CD4-positive, alpha-beta T cell treated with Interleukin-4 for 1 hour (primary cell): ENCODE results near the gene CHMP1A.
A peak's percentile ranks its signal among the peaks of the same experiment; 100 is the strongest.
"Not testable (repeated sequence)": the region's sequence is repeated elsewhere in the genome, so short reads cannot be mapped to it uniquely, and the experiment has no call there.

ENCODE experiments used
- DNase-seq, 2 donors: peaks; one replicate each; pipeline ENCODE4 v3.0.0-alpha.2; 2020 to 2022

Gene CHMP1A

DNA sequence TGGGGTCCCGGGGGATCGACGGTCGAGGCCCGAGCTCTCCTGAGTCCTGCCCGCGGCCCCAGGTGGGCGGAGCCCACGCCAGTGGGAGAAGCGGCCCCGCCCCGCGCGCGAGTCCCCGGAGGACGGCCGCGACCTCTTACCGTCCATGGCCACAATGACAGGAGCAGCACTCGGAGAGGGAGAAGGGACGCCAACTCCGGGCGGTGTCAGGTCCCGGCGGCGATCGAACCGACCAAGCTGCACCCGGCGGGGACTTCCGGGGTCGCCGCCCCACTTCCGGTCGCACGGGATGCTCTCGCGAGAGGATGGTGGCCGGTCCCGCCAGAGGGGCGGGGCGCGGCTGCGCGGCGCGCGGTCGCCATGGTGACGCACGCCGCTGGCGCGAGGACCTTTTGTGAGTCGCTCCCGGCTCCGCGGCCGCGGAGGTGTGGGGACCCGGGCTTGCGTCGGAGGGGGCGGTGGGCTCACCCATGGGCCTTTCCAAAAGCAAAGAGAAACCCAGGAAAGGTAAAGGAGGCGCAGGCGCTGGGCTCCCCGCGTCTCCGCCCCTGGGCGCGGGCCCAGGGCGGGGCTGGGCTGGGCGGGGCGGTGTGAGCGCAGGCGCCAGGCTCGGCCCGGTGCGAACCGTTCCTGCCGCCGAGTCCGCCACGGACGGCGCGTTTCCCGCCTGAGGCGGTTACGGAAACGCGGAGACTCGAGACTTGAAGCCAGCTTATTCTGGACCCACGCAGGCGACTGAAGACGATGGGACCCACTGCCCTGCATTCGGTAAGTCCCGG, at the start of gene CHMP1A, which contains the start of gene SPATA33:
Gene CHMP1A (minus strand): TSS at position 267 of the 779 bp plus-strand sequence. CDS start 120 bp downstream, at position 147.
Gene SPATA33 (plus strand): TSS at position 395 of the 779 bp plus-strand sequence. CDS start 76 bp downstream, at position 471.
- DNase-seq = peak; percentile 91 to 93

DNA sequence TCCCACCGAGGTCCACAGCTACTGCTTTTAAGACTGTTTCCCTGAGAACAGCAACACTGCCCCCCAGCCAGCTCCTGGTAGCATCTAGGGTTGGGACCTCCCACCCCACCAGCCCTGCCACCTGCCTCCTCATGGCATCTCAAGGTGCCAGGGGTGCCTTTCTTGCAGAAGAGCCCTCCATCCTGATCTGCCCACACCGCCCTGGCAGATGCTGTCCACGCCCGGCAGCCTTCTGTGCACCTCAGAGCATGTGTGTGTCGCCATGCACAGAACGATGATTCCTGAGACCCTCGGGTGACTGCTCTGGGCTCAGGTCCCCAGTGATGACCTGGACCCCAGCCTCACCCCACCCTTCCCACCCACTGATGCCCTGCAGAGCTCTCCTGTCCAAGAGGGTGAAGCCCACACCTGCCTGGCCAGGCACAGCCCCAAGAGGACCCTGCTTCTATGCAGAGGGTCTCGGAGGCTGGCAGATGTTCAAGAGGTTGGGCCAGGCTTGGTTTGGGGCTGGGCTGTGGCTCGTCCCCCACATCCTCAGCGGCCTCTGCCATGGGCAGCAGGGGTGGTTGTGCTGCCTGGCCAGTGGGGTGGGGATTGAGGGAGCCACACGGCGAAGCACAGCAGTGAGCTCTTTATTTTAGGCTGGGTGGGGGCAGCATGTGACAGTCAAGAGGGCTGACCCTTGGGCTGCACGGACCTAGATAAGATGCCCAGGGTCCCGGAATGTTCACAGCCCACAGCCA, 49.2 kb upstream of the CHMP1A start:
- DNase-seq = no peak

DNA sequence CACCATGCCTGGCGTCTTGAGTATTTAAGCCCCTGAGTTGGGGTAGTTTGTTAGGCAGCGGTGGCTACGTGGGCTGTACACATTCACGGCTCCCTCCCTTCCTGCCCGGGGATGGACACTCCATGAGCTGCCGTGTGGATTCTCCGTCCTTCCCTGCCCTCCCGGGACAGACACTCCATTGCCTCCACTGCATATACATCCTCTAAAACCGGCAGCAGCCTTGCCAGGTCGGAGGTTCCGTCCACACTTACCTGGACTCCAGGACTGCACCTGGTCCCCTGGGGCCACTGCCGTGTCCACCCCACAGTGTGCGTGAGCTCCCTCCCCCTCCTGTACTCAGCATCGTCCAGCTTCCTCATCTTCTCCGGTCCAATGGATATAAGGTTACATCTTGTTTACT, 47.5 kb upstream of the CHMP1A start:
- DNase-seq = no peak

DNA sequence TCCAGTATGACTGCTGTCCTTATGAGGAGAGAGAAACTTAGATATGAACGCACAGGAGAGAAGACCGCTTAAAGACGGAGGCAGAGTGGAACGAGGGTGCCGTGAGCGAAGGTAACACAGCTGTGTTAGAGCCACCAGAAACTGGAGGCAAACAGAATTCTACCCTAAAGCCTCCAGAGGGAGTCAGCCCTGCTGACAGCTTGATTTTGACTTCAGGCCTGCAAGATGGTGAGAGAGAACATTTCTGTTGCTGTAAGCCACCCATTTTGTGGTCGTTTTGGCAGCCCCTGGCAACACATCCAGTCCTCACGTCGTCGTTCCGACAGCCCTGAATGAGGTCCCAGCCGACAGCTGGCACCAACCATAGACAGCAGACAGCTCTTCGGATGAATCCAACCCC, 46.8 kb upstream of the CHMP1A start:
- DNase-seq = no peak

DNA sequence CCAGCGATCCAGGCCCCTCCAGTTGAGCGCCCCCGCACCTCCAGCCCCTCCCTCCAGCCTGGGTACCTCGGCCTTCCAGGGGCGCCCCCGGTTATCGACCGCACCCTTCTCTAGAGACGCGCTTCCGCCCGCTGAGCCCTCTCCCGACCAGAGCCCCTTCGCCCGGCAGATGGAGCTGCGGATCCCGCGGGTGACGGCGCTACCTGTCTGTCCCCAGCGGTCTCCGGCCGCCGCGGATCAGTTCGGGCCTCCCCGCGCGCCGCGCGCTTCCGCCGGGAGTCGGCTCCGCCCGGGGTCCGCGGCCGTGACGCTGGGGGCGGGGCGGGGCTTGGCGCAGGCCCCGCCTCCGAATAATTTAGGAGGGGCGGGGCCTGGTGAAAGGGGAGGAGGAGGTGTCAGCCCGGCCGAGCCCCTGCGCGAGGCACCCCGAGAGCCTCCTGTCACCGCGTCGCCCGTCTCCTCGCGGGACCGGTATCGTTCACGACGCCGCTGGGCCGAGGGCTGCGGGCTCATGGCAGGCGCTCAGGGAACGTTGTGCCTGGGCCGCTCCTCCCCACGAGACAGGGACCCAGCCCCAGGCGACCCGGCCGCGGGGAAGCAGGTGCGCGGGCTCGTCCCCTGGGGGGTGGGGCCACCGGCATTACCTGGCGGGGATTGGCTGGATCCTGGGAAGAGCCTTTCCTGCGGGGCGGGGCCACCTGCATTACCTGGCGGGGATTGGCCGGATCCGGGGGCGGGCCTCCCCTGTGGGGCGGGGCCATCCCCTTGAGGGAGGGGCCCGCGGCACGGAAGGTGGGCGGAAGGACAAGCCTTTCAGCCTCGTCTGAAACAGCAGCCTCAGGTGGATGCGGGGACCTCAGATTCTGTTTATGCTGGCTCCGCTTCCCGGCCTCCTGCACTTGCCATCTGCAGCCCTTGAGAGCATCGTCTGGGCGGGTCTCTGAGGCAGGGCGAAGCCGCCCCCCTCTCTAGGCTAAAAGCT, 44.2 kb upstream of the CHMP1A start, which contains the start of gene SPATA2L:
Gene SPATA2L (minus strand): TSS at position 281 of the 982 bp plus-strand sequence. CDS start 473 bp downstream, outside the sequence.
- DNase-seq = peak; percentile 97 to 98

DNA sequence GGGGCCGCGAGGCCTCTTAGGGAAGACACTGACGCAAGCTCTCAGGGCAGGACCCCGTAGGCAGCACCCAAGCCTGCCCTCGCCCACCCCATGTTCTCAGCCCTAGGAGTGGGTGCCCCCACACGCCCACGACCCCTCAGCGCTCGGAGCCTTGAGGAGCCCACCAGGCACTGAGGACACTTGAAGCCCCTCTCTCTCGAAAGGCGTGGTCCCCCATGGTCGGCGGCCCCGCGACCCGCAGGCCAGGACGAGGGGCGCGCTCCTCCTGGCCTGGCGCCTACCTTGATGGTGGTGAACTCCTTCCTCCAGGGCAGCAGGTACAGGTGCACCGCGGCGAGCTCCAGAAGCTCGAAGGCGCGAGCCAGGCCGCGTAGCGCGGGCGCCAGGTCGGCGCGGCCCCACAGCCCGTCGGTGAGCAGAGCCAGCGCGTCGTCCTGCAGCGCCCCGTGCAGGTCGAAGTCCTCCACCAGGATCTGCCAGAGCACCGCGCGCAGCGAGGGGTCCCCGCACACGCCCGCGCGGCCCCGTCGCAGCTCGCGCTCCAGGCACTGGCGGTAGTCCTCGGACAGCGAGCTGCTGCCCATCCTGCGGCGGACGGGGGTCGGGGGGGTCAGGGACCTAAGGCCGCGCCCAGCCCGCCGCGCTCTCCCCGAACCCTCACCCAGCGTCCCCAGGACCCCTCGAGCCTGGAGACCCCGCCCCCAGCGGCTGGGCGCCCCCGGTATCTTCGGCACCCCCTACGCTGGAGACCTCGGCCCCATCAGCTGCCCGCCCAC, 43.3 kb upstream of the CHMP1A start:
- DNase-seq = peak; percentile 59

DNA sequence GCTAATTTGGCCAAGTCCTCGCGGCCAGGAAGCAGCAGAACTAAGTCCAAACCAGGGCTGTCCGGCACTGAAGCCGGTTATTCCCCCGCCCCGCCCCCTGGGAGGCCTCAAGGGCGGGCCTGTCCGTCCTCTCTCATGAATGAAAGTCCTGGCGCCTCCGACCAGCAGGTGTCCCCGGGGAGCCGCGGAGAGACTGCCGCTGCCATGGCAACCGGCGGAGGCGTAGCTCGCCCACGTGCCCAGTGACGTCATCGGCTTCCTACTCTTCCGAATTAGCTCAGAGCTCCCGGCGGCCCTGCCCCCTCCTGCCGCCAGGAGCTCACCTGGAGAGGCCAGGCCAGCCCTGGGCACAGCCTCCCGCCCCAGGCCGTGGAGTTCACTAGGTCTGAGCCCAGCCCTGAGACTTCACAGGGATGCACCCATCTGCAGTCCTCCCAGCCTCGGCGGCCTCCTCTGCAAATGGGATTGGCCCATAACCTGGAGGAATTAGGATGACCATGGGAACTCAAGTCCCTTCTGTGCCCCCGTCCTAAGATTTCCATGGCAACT, 42.7 kb upstream of the CHMP1A start:
- peak; percentile 95 to 97 for DNase-seq

DNA sequence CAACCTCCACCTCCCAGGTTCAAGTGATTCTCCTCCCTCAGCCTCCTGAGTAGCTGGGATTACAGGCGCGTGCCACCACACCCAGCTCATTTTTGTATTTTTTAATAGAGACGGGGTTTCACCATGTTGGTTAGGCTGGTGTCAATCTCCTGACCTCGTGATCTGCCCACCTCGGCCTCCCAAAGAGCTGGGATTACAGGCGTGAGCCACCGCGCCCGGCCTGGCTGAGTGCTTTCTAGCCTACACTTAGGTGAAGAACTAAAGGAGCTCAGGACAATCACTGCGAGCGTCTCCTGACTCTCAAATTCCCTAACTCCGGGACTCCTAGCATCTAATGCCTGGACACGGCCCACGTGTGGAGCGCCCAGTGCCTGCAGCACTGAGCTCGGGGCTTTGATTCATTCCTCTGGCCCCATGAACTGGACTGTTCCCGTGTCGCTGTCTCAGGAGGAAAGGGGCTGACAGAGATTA, 42.2 kb upstream of the CHMP1A start:
- DNase-seq = not testable (repeated sequence)

DNA sequence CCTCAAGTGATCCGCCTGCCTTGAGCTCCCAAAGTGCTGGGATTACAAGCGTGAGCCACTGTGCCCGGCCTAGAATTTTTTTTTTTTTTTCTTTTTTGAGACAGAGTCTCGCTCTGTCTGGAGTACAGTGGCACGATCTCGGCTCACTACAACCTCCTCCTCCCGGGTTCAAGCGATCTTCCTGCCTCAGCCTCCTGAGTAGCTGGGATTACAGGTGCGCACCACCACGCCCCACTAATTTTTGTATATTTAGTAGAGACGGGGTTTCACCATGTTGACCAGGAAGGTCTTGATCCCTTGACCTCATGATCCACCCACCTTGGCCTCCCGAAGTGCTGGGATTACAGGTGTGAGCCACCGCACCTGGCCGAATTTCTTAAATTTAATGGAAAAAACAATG, 41.2 kb upstream of the CHMP1A start:
- DNase-seq = not testable (repeated sequence)

DNA sequence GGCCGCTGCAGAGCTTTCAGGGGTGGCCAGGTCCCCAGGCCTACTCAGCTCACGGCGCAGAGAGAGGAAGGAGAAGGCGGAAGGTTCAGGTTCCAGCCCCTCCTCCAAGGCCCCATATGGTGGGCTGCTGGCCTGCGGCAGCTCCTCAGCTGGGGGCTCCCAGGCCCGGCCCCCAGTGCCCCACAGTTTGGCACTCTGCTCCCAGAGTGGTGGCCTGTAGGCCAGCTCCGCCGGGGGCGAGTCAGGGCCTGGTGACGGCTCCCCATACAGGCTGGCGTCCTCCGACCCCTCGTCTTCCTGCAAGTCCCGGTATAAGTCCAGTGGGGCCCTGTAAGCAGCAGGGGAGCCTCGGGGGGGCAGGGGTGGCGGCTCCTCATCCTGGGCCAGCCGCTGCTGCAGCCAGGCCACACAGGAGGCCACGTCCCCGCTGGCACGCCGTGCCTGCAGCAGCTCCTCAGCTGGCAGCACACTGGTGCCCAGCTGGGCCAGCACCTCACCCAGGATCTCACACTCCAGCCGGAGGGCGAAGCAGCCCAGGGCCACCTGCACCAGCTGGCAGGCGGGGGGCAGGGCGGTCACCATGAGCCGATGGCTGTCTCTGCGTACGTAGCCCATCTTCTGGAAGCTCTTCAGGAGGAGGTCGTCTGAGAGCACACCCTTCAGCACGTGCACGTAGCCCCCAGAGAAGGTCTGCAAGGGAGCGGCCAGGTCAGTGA, 40.3 kb upstream of the CHMP1A start:
- no peak for DNase-seq

DNA sequence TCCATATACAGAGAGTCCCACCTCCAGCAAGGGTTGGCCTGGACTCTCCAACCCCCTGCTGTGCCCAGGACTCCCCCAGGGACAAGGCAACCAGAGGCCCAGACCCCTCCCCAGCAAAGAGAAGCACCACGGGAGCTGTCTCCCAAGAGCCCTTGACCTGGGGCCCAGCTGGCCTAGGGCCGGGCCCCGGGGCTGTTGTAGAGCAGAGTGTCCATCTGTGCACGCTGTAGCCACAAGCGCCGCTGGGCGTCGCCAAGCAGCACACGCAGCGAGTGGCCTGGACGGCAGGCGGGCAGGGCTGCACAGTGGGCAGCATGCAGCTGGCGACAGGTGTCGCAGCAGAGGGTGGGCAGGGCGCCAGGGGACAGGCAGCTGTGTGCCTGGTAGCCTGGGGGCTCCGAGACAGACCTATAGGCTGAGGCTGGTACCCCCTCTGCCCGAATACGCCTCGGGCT, 39.7 kb upstream of the CHMP1A start:
- no peak for DNase-seq

DNA sequence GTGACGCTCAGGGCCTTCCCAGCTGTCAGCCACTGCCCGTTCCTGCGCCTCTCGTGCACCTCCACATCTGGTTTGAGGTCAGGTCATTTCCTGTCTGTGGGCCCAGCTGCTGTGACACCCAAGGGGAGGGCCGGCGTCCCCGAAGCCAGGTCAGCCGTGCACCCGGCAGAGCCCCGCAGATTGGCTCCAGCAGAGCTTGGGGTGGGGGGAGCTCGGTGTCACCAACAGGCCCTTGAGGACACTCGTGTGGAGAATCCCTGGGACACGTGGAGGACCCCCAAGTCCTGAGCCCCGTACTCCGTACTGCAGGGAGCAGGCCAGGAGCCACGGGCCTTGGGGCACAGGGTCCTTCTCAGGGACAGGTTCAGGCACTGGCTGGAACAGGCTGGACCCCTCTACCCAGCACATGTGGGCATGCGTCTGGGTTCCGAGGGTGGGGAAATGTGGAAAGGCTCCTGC, 39.2 kb upstream of the CHMP1A start:
- DNase-seq = peak; percentile 53 to 56

DNA sequence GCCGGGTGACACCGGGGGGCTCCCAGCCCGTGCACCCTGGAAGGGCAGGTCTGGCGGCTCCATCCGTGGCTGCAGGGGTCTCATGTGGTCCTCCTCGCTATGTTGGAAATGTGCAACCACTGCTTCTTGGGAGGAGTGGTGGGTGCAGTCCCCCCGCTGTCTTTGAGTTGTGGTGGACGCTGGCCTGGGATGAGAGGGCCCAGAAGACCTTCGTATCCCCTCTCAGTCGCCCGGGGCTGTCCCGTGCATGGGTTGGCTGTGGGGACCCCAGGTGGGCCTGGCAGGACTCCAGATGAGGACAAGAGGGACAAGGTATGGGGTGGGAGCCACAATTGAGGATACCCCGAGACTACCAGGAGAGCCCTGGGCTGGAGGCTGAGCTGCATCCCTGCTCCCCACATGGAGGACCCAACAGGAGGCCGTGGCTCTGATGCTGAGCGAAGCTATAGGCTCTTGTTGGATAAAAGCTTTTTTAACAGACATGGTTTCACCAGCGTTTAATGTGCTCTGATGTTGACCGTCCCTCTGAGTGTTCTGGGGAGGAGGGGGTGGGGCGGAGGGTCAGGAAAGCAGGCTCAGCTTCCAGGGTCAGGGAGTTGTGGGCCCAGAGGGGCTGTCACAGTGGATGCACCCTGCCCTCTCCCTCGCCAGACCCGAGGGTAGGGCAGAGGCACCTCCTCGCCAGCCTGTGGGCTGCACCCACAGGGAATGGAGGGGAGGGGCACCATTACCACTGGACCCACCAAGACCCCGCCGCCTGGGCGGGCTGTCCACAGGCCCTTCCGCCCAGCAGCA, 38.6 kb upstream of the CHMP1A start:
- no peak for DNase-seq

DNA sequence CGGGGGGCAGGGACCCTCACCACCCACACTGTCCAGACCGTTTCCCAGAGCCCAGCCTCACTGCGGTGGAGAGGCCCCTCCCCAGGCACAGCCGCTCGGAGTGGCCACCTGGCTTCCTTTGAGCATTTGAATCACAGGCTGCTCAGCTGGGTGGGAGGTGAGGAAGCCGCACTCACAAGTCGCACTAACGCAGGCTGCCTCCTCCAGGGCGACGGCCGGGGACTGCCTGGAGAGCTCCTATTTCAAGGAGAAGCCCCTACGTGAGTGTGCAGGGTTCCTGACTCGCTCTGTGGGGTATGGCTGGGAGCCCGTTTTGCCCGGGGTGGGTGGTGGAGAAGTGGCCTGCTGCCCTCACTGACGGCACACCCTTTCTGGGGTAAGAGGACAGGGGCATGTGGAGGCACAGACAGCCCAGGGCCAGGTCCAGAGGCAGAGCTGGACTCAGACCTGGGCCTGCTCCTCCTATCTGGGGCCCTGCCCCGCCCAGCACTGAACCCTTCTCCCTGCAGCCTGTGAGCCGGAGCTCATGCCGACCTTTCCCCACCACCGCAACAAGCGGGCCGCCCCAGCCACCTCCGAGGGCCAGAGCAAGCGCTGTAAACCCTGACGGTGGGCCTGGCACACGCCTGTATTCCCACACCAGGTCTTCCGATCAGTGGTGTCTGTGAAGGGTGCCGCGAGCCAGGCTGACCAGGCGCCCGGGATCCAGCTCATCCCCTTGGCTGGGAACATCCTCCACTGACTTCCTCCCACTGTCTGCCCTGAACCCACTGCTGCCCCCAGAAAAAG, 37.8 kb upstream of the CHMP1A start:
- no peak for DNase-seq

DNA sequence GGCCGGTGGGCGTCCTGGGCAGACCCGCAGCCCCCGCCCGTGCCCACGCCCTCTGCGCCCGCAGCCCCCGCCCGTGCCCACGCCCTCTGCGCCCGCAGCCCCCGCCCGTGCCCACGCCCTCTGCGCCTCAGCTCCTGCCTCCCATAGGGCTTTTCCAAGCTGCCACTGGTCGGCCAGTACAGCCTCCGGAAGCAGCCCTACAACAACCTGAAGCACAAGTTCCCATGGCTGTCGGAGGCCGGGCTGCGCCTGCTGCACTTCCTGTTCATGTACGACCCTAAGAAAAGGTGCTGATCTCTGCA, 37.2 kb upstream of the CHMP1A start:
- not testable (repeated sequence) for DNase-seq

DNA sequence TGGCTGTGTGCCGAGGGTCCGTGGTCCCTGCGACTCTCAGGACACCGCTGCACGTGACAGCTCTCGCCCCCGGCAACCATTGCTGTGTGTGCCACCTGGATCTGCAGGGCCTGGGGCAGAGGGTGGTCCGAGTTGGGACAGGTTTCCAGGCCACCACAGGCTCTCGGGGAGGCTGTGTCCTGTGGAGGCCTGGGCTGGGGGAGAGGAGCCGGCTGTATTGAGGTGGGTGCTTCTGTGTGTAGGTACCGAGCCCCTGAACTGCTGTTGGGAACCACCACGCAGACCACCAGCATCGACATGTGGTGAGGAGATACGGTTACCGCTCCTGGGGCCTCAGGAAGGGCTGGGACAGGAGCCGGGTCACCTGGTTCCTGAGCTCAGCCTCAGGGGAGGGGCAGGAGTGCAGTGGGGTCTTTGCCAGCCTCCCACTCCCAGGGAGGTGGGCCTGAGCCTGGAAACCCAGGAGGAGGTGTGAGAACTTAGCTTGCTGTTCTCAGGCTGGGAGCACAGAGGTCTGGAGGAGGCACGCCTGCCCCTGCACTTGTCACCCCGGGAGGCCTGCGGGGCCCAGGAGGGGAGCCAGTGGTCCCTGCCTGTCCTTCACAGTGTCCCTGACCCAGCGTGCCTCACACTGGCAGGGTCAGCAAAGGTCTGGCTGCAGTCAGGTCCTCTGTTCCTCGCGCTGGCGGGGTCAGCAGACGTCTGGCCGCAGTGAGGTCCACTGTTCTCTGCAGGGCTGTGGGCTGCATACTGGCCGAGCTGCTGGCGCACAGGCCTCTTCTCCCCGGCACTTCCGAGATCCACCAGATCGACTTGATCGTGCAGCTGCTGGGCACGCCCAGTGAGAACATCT, 36.6 kb upstream of the CHMP1A start:
- DNase-seq = no peak

DNA sequence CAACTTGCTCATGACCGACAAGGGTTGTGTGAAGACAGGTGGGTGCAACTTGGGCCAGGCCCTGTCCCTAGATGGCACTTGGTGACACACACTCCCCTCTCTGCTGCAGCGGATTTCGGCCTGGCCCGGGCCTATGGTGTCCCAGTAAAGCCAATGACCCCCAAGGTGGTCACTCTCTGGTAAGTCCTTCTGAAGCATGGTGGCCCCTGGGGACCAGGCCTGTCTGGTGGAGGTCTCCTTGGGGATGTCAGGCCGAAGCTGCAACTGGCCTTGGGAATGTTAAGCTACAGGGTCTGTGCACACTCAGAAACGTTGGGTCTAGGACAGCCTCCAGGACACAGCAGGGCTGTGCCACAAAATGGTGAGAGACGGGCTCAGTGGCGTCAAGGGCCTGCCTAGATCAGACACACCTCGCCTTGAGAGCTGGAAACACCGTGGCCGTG, 35.8 kb upstream of the CHMP1A start:
- no peak for DNase-seq
